GM21786 (cell line): ENCODE data around the gene GLB1L2.

Experiments
- ATAC-seq: cut with Tn5 transposase; IDR thresholded peaks from one replicate; pipeline ENCODE4 v1.9.1; 2021; ENCODE audit not compliant: unreplicated experiment

GLB1L2 gene

GRCh38 chr11:134401825-134402809 is 70.3 kb downstream of the GLB1L2 start:
- no peak for ATAC-seq

GRCh38 chr11:134402910-134403309 is 71.1 kb downstream of the GLB1L2 start:
- ATAC-seq = no peak

- ATAC-seq = no peak
Observed at GRCh38 chr11:134404575-134405341, 73.0 kb downstream of the GLB1L2 start.

- no peak for ATAC-seq
Observed at GRCh38 chr11:134405436-134405835, 73.6 kb downstream of the GLB1L2 start.

- ATAC-seq = no peak
Observed at GRCh38 chr11:134405841-134406240, 74.1 kb downstream of the GLB1L2 start.

DNA sequence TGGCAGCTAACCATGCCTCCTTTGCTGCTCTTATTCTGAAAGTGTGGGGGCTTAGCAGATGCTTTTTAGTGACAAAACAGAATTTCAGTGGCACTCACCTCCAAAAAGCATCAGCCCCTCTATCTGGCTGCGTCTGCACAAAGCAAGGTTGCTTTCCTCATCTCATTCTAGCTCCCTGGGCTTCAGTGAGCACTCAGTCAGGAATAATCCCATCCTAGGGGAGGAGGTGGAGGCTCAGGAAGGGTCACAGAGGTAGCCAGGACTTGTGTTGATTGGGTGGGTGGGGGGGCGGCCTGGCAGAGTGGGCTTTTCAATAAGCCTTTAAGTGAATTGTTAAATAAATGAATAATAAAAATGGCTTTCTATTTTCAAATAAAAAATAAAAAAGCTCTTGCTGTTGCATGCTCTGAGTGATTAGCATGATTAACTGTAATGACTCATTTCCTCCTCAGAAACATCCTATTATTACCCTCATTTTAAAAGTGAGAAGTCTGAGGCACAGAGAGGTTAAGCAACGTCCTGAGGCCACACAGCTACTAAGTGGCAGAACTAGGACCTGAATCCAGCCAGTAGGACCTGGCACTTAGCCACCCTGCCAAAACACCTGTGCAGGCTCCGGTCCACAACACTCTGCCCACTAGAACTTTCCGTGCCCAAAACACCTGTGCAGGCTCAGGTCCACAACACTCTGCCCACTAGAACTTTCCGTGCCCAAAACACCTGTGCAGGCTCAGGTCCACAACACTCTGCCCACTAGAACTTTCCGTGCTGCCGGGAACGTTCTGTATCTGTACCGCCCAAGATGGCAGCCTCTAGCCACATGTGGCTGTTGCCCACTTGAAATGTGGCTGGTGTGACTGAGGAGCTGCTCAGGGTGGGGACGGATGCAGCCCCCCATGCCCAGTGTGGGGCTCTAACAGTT is 74.7 kb downstream of the GLB1L2 start:
- ATAC-seq = no peak

DNA sequence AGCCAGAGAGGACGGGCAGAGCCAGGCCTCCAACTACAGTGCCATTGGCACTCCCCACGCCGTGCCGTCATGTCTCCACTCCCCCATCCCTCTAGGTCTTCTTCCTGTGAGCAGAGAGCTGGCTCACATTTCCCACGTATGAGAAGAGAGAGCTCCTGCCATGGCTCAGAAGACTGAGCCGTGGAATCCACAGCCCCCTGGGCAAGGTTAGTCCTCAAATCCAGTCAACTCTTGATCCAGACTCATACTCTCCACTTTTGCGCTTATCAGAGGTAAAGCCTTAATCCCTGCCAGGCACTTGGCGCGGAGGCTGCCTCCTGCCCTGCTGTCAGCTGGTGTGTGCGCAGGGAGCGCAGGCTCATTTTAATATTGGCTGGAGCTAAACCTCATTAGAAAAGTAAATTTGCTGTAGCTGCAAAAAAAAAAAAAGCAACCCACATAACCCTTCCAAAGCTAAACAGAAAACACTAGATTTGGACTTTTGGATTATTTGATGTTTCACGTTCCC is 75.6 kb downstream of the GLB1L2 start:
- ATAC-seq = no peak

DNA sequence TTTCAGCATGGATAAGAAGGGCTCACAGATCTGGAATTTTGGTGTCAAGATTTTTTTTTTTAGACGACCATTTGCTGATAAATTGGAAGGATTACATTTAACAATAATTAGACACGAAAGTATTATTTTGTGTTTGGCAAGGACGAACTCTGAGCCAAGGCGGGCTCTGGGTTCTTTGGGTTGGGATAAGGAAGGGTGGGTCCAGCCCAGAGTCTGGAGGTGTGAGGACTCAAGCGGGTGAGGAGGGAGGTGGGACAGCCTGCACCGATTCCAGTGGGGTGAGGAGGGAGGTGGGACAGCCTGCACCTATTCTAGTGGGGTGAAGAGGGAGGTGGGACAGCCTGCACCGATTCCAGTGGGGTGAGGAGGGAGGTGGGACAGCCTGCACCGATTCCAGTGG is 76.1 kb downstream of the GLB1L2 start:
- ATAC-seq = no peak

DNA sequence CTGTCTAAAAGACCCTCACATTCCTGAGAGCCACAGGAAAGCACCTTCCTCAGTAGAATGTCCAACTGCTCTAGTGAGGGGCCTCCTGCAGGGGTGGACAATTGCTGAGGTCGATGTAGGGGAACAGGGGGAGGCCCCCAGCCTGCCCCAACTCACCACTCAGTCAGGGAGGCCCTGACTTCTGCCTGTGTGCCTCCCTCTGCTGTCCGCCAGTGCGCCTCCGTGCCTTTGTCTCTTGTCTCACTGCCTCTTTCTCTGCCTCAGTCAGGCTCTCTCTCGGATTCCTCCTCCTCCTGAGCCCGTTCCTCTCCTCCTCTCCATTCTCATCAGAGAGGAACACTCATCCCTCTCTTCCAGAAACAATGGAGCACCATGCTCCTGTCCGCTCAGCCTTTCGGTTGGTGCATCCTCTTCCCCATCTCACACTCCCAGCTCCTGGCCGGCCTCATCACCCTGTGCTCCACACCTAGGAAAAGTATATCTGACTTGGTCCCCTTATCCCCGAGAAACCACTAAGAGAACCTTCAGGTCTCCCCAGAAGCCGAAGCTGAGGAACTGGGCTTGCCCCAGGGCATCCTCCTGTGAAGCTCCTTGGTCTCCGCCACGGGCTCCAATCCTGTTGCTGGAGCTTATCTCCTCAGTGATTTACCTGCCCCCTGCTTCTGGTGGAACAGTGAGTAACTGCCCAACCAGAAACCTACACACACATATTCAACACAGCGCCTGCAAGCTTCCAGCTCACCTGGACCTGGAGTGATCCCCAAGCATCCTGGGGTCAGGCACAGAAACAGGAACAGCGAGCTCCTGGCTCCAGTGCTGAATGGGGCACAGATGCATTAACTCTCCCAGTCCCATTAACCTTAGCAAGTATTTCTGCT is 78.0 kb downstream of the GLB1L2 start:
- no peak for ATAC-seq

GRCh38 chr11:134410766-134411165 is 79.0 kb downstream of the GLB1L2 start:
- no peak for ATAC-seq

- ATAC-seq = no peak
Observed at GRCh38 chr11:134412203-134413042, 80.6 kb downstream of the GLB1L2 start, which contains the start of gene B3GAT1. Gene B3GAT1 (minus strand): TSS chr11:134412242. CDS start chr11:134387659, 24,583 bp downstream.

DNA sequence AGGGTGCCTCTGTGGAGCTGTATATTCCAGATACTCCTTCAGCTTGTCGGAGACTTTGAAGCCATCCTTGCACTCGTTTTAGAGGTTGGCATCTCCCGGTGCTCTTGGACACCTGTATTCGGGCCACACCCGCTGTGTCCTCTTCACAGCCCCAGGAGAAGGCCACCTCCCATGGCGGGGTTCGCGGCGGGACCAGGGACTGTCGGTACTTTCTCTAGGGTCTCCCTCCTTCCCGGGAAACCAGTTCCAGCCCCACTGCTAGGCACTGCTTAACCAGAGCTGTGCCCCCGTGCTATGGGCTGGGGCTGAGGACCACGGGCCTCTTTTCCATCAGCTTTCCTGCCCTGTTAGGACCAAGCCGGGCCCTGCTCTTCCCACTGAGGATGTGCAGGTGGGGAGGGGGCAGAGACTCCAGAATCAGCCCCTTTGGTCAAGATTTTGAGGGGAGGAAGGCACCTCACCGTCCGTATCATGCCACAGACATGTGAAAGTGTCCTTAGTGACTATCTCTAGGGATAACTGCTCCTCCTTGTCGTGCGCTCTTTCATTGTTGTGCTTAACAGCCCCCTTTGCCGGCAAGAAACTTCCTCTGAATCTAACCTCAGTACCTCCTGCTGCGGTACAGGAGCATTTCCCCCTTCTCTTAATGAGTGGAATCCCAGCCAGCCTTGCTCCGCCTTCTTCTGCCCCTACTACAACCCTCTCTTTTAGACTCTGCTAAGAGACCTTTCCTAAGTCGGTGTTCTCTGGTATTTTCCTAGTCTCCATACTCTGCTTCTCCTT is 81.4 kb downstream of the GLB1L2 start:
- no peak for ATAC-seq

DNA sequence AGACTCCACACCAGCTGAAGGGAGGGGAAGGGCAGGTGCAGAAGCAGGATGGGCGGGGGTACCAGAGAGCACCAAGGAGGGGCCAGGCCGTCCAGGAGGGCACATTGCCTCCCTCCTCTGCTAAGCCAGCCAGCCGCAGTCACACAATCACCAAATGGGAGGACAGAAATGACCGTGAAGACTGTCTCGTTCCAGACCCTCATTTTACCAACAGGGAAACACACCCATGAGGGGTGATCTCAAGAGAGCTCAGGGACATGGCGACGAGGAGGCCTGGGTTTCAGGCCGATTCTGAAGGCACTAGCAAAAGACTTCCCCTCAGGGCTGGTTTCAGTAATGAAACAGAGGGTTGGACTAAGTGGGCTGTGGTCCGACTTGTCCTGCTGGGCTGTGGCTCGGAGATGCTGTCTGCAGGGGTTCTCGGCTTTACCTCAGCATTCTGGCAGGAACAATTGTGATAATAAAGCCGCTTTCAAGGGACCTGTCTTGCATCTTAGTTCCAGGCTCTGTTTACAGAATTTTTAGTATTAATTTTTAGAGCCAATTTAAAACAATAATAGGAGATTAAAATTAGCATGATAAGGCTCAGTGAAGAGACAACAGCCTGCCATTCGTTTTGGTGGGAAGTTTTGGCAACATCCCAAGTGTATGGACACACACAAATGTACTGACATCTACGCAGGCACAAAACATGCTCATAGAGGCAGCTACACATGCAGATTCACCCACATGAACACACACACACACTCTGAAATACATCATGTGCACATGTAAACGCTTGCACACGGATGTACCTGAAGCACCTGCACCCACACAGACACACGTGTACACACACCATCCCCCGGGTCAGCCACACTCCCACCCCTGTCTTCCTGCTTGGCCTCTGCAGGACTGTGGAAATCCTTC is 82.3 kb downstream of the GLB1L2 start:
- ATAC-seq = no peak

DNA sequence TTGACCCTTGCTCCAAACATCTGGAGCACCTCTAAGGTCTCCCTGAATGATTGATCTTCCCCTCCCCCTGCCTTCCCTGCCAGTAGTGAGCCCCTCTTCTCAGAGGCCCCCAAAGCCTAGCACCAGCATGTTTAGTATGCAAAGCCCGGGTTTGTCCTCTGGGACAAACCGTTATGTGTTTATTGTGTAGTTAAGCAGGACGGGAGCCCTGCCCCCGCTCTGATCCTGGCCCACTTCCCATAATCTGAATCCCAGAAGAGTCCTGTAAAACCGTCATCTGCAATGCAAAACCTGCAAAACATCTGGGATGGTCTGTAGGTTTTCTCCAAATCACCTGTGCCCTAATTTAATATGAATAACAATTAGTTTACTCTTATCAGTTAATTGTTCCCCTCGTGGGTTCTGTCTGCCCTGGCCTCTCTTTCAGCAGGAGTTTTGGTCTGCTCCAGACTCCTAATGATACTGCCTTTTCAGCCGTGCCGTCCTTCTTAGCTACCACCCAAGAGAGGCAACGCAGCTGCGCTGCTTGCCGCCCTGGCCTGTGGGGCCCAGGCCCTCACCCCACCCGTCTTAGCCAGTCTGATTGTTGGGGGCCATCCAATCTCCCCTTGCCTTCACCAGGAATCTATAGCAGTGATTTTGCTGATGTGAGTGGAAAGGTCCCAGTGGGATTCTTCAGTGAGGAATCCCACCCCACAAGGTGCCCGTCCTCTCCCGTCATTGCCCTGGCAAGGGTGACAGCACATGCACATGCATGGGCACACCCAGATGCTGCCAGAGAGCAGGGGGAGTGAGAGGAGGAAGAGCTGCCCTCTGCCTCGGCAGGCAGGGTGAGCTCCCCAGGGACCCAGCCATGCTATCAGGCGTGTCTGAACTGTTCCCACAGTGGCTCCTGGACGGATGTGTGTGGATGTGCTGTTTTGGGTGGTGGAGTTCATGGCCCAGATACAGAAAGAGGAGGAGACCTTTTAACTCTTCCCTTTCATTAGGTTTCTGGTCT is 83.3 kb downstream of the GLB1L2 start:
- ATAC-seq = no peak

DNA sequence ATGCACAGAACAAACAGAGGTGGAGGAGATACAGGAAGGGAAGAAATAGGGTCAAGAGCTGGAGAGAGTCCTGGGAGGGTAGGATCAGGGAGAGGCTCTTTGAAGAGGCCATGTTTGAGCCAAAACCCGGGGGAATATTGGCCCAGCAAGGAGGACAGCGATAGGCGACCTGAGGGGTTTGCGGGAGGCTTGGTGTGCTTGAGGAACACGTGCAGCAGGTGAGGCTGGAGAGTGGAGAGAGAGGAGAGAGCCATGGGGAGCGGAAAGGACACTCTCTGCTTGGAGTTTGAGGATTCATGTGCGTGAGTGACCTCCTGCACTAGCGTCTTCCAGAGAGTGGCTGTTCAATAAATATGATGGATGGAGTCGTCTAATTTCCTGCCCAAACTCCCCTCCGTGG is 84.9 kb downstream of the GLB1L2 start:
- no peak for ATAC-seq
